Sciatic nerve (tissue), 2 donors: Measurements from ENCODE around the gene KRT75. TPM values are rescaled to one million over a fixed set of nuclear protein-coding genes. Genes with fewer than 3 reads are reported as not detected.
A peak's percentile ranks its signal among the peaks of the same experiment; 100 is the strongest.
"Not testable (repeated sequence)": the region's sequence is repeated elsewhere in the genome, so short reads cannot be mapped to it uniquely, and the experiment has no call there.

Experiments used
- ATAC-seq: fragments of 200-7000 bp; cut with Tn5 transposase; one replicate; pipeline ENCODE4 v1.9.1; 2020; ENCODE audit warnings: mild to moderate bottlenecking, moderate library complexity
- DNase-seq: peaks from one replicate; pipeline ENCODE4 v3.0.0-alpha.2; 2020; ENCODE audit warnings: low spot score
- intact Hi-C: fragments of 100-400 bp; cut with DNase I; formaldehyde crosslinking; loops from one replicate; pipeline ENCODE4 v1.14.2; 2022
- total RNA-seq: library from RNA; stranded (reverse); fragmentation: NEBNext Ultra II Directional; extraction: Animal tissue kit (Norgen Biotek cat#: 25700); gene quantifications from one replicate; pipeline ENCODE4 v1.2.1, GENCODE V29; 2021
- donor health status: DM: no; HTN: no; CAD: no.
- donor health status: DM: no; HTN: no; CAD: no.

KRT75 gene
- total RNA-seq, 1 donor from 2014 or later: not detected

DNA sequence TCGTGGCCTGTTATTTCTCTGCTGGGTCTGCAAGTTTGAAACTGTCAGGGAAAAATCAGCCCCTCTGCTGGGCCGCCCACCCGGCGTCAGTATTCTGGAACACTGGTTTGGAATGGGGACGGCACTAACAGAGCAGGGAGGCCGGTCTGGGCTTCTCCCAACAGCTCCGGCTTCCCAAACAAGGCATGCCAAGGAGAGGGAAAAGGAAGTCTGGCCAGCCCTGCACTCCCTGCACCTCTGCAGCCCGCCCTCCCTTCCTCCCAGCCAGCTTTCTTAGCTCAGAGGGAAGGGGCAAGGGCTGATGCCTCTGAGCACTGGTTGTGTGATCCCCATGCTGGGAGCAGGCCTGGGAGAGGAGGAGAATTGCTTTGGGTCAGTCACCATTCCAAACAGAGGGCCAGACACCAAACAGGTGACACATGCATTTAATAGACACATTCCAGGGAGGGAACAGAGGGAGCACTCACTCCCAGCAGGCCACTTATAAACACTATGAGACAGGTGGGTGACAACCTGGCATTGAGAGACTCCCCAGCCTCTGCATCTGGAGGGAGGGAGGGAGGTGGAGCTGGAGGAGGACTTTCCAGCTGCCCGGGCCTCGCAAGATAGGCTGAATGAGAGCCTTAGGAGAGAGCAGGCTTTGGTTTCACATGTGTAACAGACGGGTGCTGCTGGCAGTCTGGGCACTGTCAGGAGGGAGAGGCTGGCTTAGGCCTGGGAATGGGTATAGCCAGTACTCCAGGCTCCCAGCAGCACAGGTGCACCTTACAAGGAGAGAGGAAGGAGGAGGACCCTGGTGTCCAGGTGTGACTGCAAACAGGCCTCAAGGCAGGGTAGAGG is 10.3 kb downstream of the KRT75 start:
- intact Hi-C loops: no loop called here
- DNase-seq: no peak
- peak; percentile 64 for ATAC-seq

DNA sequence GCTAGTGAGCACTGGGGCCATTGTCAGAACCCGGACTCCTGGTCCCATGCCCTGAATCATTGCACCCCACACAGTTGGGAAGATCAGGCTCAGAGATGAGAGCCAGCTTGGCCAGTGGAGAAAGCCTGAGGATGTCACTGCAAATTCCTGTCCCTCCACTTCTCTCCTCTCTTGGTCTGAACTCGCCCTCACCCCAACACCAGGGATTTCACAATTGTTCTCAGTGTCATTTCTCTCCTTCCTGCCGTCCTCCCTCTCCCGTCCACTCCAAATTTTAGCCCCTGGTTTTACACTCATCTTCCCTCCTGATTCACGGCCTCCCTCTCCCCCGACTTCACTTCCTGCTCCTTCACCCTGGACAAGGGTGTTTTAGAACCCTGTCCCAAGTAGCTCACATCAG is 11.1 kb downstream of the KRT75 start:
- ATAC-seq: peak; percentile 67
- no peak for DNase-seq
- intact Hi-C loops: no loop called here

DNA sequence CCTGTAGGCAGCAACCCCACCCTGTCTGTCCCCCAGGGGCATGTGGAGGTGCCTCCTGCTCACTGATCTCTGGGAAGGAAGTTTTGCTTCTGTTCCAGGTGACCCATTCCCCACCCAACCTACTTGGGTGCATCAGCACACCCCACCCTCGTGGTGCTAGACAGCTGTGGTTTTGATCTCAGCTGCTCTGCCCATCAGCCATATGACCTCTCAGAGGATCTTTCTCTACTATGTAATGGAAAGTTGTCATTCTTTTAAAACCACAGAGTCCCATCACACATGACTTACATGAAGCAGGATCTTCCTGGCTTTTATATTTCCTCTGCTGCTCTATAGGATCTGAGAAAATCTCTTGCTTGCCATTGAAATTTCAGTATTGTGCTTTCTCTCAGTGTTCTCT is 14.5 kb downstream of the KRT75 start:
- intact Hi-C loops: no loop called here
- DNase-seq (no peak), ATAC-seq (no peak)

DNA sequence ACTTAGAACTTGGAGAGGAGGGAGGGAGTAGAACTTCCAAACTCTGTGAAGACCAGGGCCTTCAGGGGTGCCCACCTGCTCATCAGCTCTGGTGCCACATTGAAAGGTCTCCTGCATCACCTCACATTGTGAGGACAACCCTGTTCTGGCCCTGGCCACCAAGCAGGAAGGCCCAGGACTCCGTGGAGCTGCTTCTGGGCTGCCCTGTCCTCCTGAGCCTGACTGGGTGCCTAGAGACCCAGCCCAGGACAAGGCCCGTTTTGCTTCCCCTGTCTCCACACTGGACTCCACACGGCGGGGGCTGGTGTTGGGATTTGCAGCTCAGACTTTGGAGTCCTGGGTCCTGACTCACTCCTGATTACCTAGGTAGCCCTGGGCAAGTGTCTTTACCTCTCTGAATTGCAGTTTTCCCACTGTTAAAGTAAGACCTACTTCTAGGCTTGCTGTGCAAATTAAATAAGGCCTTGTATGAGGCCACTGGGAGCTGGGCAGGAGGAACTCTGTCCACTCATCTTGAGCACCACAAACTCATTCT is 15.5 kb downstream of the KRT75 start:
- intact Hi-C loops: no loop called here
- ATAC-seq (no peak), DNase-seq (no peak)

DNA sequence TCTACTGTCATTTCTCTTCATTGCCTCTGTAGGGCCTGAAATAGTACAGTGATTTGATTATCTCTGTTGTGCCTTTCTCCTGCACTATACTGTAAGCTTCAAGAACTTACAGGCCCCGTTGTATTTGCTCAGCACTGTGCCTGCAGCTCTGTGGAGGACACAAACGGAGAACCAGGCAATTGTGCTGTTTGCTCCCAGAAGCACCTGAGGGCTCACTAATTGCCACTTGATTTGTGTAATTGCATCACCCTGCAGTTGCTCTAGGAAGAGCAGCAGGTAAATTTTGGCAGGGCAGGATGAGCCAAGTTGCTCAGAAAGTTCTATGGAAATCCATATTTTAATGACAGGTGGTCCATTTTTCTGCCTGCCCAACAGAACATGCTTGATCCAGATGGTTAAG is 16.4 kb downstream of the KRT75 start:
- intact Hi-C loops: no loop called here
- ATAC-seq: no peak

DNA sequence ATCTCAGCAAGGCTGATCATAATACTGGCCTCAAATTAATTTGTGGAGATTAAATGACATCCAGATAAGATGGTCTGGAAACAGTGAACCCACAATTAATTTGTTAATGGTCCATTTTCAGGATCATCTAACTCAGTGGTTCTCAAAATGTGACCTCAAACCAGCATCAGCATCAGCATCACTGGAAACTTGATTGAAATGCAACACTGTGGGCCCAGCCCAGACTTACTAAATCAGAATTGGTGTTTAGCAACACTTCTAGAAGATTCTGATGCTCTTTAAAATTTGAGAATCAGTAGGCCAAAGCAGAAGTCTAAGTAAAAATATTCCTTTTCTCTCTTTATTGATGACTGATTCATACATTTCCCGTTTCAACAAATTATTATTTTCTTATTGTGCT is 17.4 kb downstream of the KRT75 start:
- intact Hi-C loops: no loop called here
- no peak for DNase-seq
- ATAC-seq: peak; percentile 82

More for the DNA sequence above, 16.4 kb downstream of the KRT75 start:
- DNase-seq: no peak

DNA sequence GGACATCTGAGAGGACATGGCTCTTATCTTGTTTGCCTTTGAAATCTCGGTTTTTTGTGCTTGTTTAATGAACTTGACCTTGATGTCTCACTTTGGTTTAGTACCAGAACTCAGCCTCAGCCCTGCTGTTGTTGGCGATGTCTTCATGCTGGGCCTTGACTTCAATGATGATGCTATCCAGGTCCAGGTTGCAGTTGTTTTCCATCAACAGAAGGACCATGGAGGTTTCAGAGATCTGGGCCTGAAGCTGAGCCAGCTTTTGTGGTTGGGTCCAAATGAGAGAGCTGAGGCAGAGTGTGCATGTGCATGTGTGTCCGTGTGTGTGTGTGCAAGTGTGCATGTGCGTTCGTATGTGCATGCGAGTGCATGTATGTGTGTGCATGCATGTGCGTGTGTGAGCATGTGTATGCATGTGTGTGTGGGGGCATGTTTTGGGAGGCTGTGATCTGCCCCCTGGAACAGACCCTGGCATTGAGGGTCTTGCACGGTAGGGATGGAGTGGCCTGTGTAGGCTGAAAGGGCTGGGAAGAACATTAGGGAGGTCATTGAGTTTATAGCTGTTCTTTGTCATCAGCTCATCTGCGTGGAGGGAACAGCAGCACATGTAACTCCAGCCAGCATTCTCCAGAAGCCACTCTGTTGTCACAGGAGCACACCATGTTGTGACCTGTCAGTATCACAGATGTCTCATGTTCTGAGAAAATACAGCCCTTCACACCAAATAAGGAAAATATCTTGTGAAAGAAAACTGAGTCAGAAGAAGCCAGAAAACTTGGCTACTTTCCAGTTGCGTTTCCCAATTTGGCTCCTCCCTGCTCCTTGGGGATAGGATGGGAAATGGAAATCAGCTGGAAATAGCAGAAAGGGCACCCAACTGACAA is 18.1 kb downstream of the KRT75 start:
- DNase-seq: no peak
- intact Hi-C loops: no loop called here
- ATAC-seq: peak; percentile 91

DNA sequence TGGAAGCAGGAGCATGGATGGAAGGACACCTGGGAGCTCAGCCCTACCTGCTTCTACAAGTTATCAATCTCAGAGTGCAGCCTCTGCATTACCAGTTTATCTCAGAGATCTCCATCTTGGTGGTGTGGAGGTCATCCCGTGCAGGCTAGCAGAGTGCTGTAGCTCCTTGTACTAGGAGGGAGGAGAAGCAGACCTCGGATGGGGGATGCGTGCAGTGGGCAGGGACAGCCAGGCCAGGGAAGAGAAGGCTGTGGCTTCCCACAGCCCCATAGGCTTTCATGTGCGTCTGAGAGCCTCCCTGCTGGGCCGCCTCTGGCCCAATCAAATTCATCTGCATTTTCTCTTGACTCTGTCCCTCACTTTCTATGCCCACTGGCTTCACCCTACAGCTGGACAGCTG is 19.2 kb downstream of the KRT75 start:
- ATAC-seq (no peak), DNase-seq (no peak)
- intact Hi-C loops: no loop called here

DNA sequence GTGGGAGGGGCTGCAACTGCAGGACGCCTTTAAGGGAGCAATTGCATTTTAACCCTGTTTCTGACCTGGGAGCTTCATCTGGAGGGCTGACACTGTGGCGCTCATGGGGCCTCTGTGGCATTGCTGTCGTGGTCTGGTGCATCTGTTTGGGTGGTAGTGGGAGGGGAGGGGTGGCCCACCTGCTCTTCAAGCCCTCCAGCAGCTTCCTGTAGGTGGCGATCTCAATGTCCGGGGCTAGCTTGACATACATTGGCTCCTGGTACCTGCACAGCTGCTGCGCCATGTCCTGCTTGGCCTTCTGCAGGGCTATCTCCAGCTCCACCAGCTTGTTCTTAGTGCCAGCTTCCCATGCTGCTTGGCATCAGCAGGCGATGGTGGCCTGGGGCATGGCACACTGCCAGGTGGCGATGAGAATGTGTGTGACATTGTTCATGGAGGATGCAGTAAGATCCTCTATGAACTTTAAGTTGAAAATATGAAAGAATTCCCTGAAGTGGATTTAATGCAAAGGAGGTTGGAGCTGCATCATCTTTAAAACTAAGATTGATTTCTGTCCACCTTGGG is 20.3 kb downstream of the KRT75 start:
- intact Hi-C loops: no loop called here
- ATAC-seq (no peak), DNase-seq (no peak)

DNA sequence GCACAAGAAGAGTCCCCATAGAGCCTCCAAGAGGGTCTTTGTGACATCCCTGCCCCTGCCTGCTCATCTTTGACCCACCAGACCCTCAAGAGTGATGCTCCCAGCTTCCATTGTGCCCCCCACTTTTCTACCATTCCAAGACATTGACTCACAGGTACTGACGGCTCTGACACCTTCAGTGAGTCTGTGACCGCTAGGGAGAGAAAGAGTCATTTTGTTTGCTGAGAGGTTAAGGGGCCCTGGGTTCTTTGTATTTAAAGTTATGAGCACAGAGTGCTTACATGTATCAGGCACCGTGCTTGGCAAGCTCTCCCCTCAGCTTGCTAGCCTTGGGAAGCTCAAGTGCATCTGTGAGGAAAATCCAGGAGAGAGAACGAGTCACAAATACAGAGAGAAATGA is 21.0 kb downstream of the KRT75 start:
- no peak for DNase-seq
- ATAC-seq: no peak
- intact Hi-C loops: no loop called here

DNA sequence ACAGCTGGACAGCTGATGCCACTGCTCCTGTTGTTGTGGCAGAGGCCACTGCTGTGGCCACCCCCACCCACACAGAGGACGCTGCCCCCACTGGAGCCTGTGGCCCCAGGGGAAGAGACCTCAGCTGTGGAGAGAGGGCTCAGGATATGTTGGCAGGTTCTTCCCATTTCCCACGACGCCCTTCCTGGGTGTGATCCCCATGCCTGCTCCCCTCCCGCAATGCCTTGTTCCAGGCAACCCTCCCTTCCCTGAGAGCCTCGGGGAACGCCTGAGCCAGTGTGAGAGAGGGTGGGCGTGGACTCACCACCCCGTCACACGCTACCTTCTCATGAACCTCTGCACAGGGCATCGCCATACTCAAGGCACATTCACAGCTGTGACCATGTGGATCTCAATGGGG is 22.4 kb downstream of the KRT75 start:
- no peak for ATAC-seq
- no peak for DNase-seq
- intact Hi-C loops: no loop called here

DNA sequence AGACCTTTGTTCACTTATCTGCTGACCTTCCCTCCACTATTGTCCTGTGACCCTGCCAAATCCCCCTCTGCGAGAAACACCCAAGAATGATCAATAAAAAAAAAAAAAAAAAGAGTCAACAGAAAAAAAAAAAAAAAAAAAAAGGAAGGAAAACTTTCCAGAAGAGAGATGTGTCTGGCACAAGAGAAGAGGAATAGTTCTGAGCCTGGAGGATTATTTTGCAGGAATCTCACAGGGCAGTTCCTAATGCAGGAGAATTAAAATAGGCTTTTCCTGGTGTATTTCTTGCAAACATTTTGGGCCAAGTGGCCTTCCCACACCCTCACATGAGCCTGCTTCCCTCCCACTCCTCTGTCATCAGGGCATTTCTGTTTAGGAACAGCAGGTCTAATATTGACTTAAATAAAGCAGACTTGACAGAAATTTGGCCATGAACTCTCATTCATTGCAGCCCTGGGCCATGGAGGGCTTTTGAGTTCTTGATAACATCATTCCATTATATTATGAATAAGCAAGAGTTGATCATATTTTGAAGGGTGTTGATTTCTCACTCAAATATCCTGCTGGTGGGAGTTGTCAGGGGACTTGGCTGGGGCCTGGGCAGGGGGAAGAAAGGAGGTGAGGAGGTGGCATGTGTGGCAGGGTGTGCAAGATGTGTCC is 23.5 kb downstream of the KRT75 start:
- DNase-seq, intact Hi-C loops: not testable (repeated sequence)
- peak; percentile 44 for ATAC-seq

DNA sequence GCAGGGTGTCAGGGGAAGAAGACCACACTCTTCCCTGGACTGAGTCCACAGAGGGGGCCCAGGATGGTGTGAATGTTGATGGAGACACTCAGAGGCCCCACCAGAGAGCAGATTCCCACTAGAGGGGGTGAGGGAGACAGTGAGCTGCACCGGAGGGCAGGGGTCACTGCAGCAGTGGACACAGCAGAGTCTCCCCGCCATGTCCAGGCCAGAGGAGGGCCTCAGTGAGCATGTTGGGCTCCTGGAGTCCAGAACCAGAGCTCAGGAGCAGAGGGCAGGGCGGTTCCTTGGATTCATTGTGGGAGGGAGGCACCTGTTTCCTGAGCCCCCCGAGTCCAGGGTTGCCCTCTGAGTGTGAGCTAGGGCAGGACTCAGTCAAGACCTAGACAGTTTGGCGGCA is 26.3 kb downstream of the KRT75 start:
- ATAC-seq (no peak), DNase-seq (no peak)
- intact Hi-C loops: no loop called here

DNA sequence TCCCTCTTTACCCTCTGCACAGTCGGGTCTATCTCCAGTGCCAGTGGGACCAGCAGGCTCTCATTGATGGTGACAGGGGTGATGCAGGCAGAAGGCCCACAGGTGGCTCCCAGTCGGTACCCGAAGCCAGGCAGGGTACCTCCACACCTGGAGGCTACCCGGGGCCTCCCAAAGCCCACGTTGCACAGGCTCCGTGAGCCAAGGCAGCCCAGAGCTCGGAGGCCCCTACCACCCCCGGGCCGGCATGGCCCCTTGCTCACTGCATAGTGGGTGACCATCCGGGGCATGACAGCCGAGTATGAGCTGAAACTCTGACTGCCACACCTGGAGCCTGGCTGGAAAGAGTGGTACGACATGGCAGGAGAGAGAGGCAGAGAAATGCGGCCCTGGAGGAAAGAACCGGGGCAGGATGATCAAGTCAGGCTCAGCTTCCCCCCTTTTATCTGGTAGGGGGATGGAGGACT is 28.2 kb downstream of the KRT75 start, which contains the start of gene KRT82:
Gene KRT82, minus strand, starts transcription at position 414 of the 464 bp plus-strand sequence. Its CDS starts 58 bp downstream, at position 356.
- DNase-seq: no peak
- no peak for ATAC-seq
- intact Hi-C loops: no loop called here

DNA sequence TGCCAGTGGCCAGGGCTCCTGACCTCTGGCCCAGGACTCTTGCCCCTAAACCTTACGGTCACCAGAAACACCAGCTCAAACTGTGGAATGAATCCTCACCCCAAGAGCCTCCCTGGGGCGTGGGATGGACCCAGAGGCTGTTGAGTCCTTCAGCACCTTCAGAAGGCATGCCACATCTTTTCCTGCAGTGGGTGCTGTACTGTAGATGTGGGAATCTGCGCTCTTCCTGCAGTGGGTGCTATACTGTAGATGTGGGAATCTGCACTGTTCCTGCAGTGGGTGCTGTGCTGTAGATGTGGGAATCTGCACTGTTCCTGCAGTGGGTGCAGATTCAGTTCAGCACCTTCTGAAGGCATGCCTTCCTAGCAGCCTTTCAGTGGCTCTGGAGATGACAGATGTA is 29.2 kb downstream of the KRT75 start:
- intact Hi-C loops: no loop called here
- ATAC-seq (no peak), DNase-seq (no peak)

DNA sequence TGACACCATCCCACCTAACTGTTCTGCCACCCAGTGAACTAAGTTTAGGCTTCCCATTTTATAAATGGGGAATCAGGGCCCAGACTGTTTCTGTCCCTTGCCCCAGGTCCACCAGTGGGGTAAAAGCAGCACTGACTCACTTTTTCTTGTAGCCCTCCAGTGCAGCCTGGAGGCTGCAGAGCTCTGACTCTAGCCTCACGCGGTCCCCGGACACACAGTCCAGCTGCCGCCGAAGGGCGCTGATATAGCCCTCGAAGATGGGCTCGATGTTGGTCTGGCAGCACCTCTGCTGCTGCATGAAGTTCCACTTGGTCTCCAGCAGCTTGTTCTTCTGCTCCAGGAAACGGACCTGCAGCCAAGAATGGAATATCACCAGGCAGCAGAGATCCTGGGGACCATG is 30.6 kb downstream of the KRT75 start:
- ATAC-seq: no peak
- intact Hi-C loops: no loop called here
- DNase-seq: no peak

DNA sequence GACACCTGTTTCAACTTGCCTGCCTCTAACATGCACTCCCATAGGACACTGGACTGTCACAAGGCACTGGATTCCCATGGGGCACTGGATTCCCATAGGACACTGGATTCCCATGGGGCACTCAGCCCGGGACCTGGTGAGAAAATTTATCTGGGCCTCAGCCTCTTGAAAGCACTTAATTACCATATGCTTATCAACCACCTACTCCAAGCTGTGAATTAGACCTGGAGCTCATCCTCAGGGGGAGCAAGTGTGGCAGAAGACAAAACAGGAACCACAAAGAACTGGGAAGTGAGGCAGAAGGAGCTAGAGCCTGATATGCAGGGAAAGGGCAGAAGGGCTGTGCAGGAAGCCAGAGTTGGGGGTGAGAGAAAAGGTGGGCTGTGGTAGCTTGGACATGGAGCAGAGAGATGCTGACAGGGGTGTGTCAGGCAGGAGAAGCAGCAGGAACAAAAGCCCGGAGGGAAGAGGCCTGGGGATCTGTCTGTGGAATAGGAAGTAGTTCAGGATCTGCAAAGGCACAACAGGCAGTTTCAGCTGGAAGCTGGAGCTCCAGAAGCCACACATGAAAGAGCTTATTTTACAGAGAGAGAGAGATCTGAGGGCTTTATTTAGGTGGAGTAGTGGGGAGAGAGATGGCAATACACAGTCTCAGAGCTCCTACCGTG is 31.2 kb downstream of the KRT75 start:
- ATAC-seq: no peak
- DNase-seq: no peak
- intact Hi-C loops: no loop called here

DNA sequence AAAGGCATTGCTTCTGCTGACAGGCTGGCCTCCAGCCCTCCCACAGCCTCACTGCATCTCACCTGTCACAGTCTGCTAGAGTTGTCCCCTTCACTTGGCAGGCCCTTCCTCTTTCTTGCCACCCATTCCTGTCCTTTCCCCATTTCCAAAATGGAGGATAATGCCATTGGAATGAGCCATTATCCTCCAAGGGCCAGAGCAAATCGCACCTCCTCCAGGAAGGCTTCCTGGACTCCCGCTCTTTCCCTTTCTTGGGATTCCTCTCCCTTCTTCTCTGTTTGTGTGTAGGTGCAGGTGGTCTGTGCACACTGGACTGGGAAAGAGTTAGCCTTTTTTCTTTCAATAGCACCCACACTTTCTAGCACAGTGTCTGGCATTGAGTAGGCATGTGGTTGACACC is 31.8 kb downstream of the KRT75 start:
- intact Hi-C loops: no loop called here
- DNase-seq (no peak), ATAC-seq (no peak)
